Prostate gland (tissue), 2 donors: ENCODE measurements around the gene DEAF1.

Experiments
- CTCF ChIP-seq, 4 experiments: fragments of 200-600 bp in 2 of 4; fragments of 450-650 bp in 2 of 4; sonication (generic) in 2 of 4; IDR thresholded peaks; 1 replicate in 3 of 4; 2 replicates in 1 of 4; pipeline ENCODE4 v1.5.1; 2016 to 2019; ENCODE audit warnings: antibody characterized with exemption in 4 of 4, mild to moderate bottlenecking in 2 of 4, moderate library complexity in 2 of 4
- POLR2A ChIP-seq: fragments of 450-650 bp; IDR thresholded peaks from one replicate; pipeline ENCODE4 v1.6.1; 2016; ENCODE audit warnings: antibody characterized with exemption, mild to moderate bottlenecking

GRCh38 chr11:636511-637332, 58.3 kb downstream of the DEAF1 start, which contains the start of gene DRD4:
- TF ChIP-seq CTCF (IDR thresholded peaks at IDR 0.05): no peak
- TF ChIP-seq POLR2A: no peak
